ENCODE measurements around the gene NEUROD1.

The NEUROD1 gene

DNA sequence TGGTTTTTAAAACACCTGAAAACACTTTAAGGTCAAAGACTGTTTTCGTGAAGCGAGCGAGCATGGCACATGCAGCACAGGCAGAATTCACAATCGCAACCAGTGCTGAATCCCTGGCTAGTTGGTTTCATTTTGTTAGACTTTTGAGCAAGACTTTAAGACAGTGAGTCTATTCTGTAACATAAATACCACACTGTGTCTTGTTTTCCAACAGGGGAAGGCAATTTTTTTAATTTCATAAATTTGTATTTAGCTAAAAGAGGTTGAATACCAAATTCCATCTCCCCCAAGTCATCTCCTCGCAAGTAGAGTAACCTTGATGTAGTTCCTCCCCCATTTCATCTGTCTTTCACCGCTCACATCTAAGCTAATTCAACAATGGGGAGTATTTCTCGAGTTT lies 24.8 kb downstream of the NEUROD1 start:
- no peak for TF ChIP-seq REST (IDR thresholded peaks at IDR 0.05; ENCODE audit: insufficient read depth in 1 of 2, low read depth in 2 of 2, low read length in 2 of 2)
- TF ChIP-seq SIN3A (IDR thresholded peaks at IDR 0.05; ENCODE audit: borderline replicate concordance, insufficient read depth, low read length), result no peak
- no peak for TF ChIP-seq FOXP2 (optimal IDR thresholded peaks at IDR 0.05; ENCODE audit: borderline replicate concordance, extremely low read depth, extremely low read length, insufficient read depth)
- no peak for TF ChIP-seq POLR2AphosphoS5 (IDR thresholded peaks at IDR 0.05; ENCODE audit: low read depth, low read length)
- no peak for TF ChIP-seq TAF1 (IDR thresholded peaks at IDR 0.05; ENCODE audit: borderline replicate concordance, insufficient read depth, low read length)

GRCh38 chr2:181649436-181649979 lies 30.8 kb downstream of the NEUROD1 start:
- no peak for TF ChIP-seq POLR2AphosphoS5 (IDR thresholded peaks at IDR 0.05; ENCODE audit: low read depth, low read length)
- no peak for TF ChIP-seq TAF1 (IDR thresholded peaks at IDR 0.05; ENCODE audit: borderline replicate concordance, insufficient read depth, low read length)
- TF ChIP-seq FOXP2 (optimal IDR thresholded peaks at IDR 0.05; ENCODE audit: borderline replicate concordance, extremely low read depth, extremely low read length, insufficient read depth), result no peak
- no peak for TF ChIP-seq SIN3A (IDR thresholded peaks at IDR 0.05; ENCODE audit: borderline replicate concordance, insufficient read depth, low read length)
- TF ChIP-seq REST (IDR thresholded peaks at IDR 0.05; ENCODE audit: insufficient read depth in 1 of 2, low read depth in 2 of 2, low read length in 2 of 2), result no peak

DNA sequence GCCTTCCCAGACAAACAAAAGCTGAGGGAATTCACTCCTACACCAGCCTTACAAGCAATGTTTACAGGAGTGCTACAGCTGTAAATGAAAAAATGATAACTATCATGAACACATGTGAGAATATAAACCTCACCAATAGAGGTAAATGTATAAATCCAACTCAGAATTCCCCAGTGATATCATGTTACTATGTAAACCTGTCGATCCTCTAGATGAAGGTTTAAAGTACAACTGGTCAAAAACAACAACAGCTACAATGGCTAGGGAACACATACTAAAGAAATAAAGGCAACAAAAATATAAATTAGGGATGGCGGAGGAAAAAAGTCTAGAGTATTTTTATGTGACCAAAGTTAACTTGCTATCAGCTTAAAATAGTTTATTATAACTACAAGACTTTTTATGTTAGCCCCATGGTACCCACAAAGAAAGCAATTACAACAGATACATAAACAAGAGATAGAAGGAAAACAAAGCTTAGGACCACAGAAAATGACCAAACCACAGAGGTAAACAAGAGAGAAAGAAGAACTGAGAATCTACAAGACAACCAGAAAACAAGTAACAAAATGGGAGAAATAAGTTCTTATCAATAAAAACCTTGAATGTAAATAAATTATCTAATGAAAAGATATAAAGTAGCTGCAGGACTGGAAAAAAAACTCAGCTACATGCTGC lies 31.7 kb downstream of the NEUROD1 start:
- no peak for TF ChIP-seq POLR2AphosphoS5 (IDR thresholded peaks at IDR 0.05; ENCODE audit: low read depth, low read length)
- TF ChIP-seq REST (IDR thresholded peaks at IDR 0.05; ENCODE audit: insufficient read depth in 1 of 2, low read depth in 2 of 2, low read length in 2 of 2), result no peak
- no peak for TF ChIP-seq FOXP2 (optimal IDR thresholded peaks at IDR 0.05; ENCODE audit: borderline replicate concordance, extremely low read depth, extremely low read length, insufficient read depth)
- TF ChIP-seq SIN3A (IDR thresholded peaks at IDR 0.05; ENCODE audit: borderline replicate concordance, insufficient read depth, low read length), result no peak
- TF ChIP-seq TAF1 (IDR thresholded peaks at IDR 0.05; ENCODE audit: borderline replicate concordance, insufficient read depth, low read length), result no peak

DNA sequence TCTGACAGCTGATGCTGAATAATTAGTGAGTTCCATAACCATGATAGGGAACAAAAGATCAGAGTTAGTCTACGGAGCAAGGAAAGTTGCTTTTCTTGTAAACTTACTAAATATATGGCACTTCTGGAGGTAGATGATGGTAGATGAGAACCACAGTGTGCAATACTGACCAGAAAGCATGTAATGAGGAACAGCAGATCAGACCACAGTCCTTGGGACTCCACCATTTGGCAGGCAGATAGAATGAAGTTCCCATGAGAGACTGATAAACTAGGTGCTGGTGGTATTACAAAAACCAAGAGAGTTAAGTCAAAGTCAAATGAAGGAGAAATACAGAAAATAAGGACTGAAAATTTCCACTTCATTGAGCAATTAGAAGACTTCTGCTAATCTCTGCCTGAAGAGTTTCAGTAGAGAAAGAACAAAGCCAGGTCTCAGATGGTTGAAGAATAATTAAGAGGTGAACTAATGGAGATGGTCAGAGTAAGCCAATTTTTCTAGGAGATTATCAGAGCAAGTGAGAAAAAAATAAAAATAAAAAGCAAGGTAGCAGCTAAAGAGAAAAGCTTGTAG lies 33.8 kb downstream of the NEUROD1 start:
- no peak for TF ChIP-seq REST (IDR thresholded peaks at IDR 0.05; ENCODE audit: insufficient read depth in 1 of 2, low read depth in 2 of 2, low read length in 2 of 2)
- TF ChIP-seq POLR2AphosphoS5 (IDR thresholded peaks at IDR 0.05; ENCODE audit: low read depth, low read length), result no peak
- TF ChIP-seq FOXP2 (optimal IDR thresholded peaks at IDR 0.05; ENCODE audit: borderline replicate concordance, extremely low read depth, extremely low read length, insufficient read depth), result no peak
